C4-2B (cell line): ENCODE measurements around the gene ROBO3.

Experiments used
- ZFX ChIP-seq: fragments of 450-650 bp; IDR thresholded peaks from 2 replicates; pipeline ENCODE4 v1.6.1; 2017
- TF ChIP-seq, protein P1 (sequence below): fragments of 450-650 bp; conservative IDR thresholded peaks from 2 replicates; pipeline ENCODE4 v1.5.1; 2017; ENCODE audit warnings: mild to moderate bottlenecking

DNA sequence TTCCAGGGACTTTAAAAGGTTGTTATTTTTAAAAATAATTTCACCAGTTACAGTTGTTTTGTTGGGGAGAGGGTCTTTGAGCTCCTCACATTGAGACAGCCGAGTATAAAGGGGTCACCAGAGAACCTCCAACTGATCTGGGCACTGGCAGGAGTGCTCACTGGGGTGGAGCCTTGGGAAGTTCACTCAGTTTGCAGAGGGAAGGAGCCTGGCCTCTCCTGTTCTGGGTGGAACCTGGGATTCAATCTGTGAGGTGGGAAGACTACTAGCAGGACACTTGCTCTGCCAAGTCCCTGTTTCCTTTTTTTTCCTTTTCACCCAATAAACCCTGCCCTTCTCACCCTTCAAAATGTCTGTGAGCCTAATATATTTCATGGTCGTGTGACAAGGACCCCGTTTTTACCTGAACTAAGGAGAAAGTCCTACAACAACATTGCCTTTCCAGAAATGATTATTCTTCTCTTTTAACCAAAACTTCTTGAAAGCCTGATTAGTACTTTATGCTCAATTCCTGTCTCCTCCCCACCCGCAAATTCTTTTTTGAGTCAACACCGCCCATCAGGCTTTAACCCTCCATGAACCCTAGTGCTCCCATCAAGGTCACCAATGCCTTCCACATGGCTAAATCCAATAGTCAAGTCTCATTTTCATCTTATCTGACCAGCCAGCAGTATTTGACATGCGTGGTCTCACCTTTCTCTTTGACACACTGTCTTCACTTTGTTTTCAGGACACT lies 43.1 kb upstream of the ROBO3 start:
- TF ChIP-seq, protein P1, sequence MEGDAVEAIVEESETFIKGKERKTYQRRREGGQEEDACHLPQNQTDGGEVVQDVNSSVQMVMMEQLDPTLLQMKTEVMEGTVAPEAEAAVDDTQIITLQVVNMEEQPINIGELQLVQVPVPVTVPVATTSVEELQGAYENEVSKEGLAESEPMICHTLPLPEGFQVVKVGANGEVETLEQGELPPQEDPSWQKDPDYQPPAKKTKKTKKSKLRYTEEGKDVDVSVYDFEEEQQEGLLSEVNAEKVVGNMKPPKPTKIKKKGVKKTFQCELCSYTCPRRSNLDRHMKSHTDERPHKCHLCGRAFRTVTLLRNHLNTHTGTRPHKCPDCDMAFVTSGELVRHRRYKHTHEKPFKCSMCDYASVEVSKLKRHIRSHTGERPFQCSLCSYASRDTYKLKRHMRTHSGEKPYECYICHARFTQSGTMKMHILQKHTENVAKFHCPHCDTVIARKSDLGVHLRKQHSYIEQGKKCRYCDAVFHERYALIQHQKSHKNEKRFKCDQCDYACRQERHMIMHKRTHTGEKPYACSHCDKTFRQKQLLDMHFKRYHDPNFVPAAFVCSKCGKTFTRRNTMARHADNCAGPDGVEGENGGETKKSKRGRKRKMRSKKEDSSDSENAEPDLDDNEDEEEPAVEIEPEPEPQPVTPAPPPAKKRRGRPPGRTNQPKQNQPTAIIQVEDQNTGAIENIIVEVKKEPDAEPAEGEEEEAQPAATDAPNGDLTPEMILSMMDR, result no peak
- no peak for TF ChIP-seq ZFX
